ENCODE data around the gene SFXN4. TPM values are rescaled to one million over a fixed set of nuclear protein-coding genes. Genes with fewer than 3 reads are reported as not detected.

The SFXN4 gene
- total RNA-seq, 1 donor from 2014 or later: 13.2 TPM

- peaks cover 54% of the 10 kb centered on the region for H3K79me2 ChIP-seq (ENCODE audit: low read depth)
- H3K4me3 ChIP-seq: no peak overlapping the region
- Mint-ChIP-seq H3K9me3 (no peaks in the 10 kb centered on the region), H3K4me1 (peaks cover 25% of the 10 kb centered on the region), H3K4me3 (no peak overlapping the region), H3K27ac (no peak overlapping the region), H3K27me3 (ENCODE audit: insufficient read depth, low read depth) (peaks cover 2% of the 10 kb centered on the region), H3K36me3 (peaks cover 27% of the 10 kb centered on the region)
- H3F3A ChIP-seq (ENCODE audit: low read depth): peaks cover 16% of the 10 kb centered on the region
- no peak overlapping the region for H3K9ac ChIP-seq
- H3K9me3 ChIP-seq (ENCODE audit: low read depth): no peaks in the 10 kb centered on the region
- no peak for TF ChIP-seq EZH2phosphoT487 (IDR thresholded peaks at IDR 0.05)
- no peak overlapping the region for H3K4me2 ChIP-seq
- no peaks in the 10 kb centered on the region for H3K27me3 ChIP-seq
- DNase-seq (ENCODE audit: low spot score): no peak
- H2AFZ ChIP-seq (replicated peaks): no peak overlapping the region
- H3K27ac ChIP-seq: no peak overlapping the region
- peaks cover 3% of the 10 kb centered on the region for H3K36me3 ChIP-seq
- H3K4me1 ChIP-seq: peaks cover 12% of the 10 kb centered on the region
- peaks cover 20% of the 10 kb centered on the region for H4K20me1 ChIP-seq (ENCODE audit: low read depth)
Observed at GRCh38 chr10:119174109-119174508, 8.6 kb upstream of the SFXN4 start.

DNA sequence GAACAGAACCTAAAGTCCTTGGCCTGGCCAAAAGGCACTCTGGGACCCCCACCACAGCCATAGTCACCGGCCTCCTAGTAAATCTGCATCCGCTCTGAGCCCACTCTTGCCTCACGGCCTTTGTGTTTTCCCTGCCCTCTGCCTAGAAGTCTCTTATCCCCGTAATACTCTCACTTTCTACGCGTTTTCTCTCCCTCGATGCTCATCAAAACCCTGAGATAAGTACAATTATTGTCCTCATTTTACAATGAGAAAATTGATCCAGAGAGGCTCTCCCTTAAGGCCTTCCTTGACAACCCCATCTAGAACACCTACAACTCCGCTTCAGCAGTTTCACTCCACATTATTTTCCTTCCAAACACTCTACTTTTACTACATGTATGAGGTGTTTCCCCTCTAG, 1.5 kb upstream of the SFXN4 start:
- peaks cover 2% of the 10 kb centered on the region for H3K27me3 Mint-ChIP-seq (ENCODE audit: insufficient read depth, low read depth)
- peaks cover 19% of the 10 kb centered on the region for H3K4me1 ChIP-seq
- no peaks in the 10 kb centered on the region for H3K9me3 Mint-ChIP-seq
- no peak for TF ChIP-seq CTCF (IDR thresholded peaks at IDR 0.05)
- no peak for TF ChIP-seq EZH2 (IDR thresholded peaks at IDR 0.05)
- no peak for TF ChIP-seq EZH2phosphoT487 (IDR thresholded peaks at IDR 0.05)
- H3K27me3 ChIP-seq: no peaks in the 10 kb centered on the region
- H3F3A ChIP-seq (ENCODE audit: low read depth): peaks cover 45% of the 10 kb centered on the region
- H3K36me3 ChIP-seq: peaks cover 7% of the 10 kb centered on the region
- no peak overlapping the region for H2AFZ ChIP-seq (replicated peaks)
- H3K79me2 ChIP-seq (ENCODE audit: low read depth): no peaks in the 10 kb centered on the region
- peak overlapping the region; percentile 72 for H3K4me3 ChIP-seq
- no peak overlapping the region for H3K9ac ChIP-seq
- no peak overlapping the region for H3K4me2 ChIP-seq
- H3K27ac Mint-ChIP-seq: peak overlapping the region; percentile 44
- H3K4me3 Mint-ChIP-seq: peak overlapping the region; percentile 91
- H3K9me3 ChIP-seq (ENCODE audit: low read depth): no peaks in the 10 kb centered on the region
- peaks cover 19% of the 10 kb centered on the region for H3K4me1 Mint-ChIP-seq
- no peak for DNase-seq (ENCODE audit: low spot score)
- peaks cover 8% of the 10 kb centered on the region for H4K20me1 ChIP-seq (ENCODE audit: low read depth)
- peaks cover 18% of the 10 kb centered on the region for H3K36me3 Mint-ChIP-seq
- peak overlapping the region; percentile 73 for H3K27ac ChIP-seq

DNA sequence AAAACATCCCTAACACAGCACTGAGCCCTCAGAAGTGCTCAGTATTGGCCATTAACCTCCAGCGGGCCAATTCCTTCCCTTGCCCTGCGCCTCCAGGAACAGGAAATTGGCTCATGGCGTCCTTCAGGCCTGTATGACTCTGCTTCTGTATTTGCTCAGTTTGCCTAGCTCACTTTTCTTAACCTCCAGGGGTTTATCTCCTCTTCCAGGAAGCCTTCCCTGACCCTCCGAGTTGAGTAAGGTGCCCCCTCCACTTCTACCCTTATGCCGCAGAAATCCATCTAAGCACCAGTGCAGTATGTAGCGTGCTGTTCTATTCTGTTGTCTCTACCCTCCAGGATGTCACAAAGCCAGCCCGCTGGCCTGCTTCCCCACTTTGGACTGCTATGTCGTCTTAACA, 1.1 kb upstream of the SFXN4 start:
- Histone ChIP-seq H3K4me3 (peak overlapping the region; percentile 72), H3F3A (ENCODE audit: low read depth) (peaks cover 45% of the 10 kb centered on the region), H3K27me3 (no peaks in the 10 kb centered on the region), H3K27ac (no peak overlapping the region), H3K4me1 (peaks cover 19% of the 10 kb centered on the region), H3K79me2 (ENCODE audit: low read depth) (no peaks in the 10 kb centered on the region), H3K4me2 (peak overlapping the region; percentile 74), H3K36me3 (peaks cover 4% of the 10 kb centered on the region), H3K9ac (no peak overlapping the region), H2AFZ (replicated peaks) (no peak overlapping the region), H4K20me1 (ENCODE audit: low read depth) (peaks cover 8% of the 10 kb centered on the region), H3K9me3 (ENCODE audit: low read depth) (no peaks in the 10 kb centered on the region)
- peaks cover 19% of the 10 kb centered on the region for H3K4me1 Mint-ChIP-seq
- H3K9me3 Mint-ChIP-seq: no peaks in the 10 kb centered on the region
- H3K27ac Mint-ChIP-seq: peak overlapping the region; percentile 44
- H3K27me3 Mint-ChIP-seq (ENCODE audit: insufficient read depth, low read depth): peaks cover 2% of the 10 kb centered on the region
- H3K4me3 Mint-ChIP-seq: peak overlapping the region; percentile 91
- no peak for TF ChIP-seq EZH2 (IDR thresholded peaks at IDR 0.05)
- no peak for TF ChIP-seq CTCF (IDR thresholded peaks at IDR 0.05)
- no peak for TF ChIP-seq EZH2phosphoT487 (IDR thresholded peaks at IDR 0.05)
- DNase-seq (ENCODE audit: low spot score): no peak
- peaks cover 18% of the 10 kb centered on the region for H3K36me3 Mint-ChIP-seq

DNA sequence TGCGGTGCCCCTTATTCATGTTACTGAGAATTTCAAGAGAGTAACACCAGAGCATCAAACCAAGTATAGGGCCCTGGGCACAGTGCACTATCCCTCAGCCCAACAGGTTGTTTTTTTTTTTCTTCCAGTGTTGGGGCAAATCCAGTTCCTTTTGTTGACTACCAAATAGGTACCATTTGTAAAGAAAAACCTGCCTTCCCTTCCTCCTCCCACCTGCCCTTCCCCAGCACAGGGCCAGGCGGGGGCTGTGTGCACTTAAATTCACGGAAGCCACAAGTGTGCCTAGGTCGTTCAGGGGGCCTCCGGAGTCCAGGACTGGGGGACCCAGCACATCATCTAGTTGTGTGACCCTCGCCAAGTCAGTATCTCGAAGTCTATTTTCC, 595 bp upstream of the SFXN4 start:
- no peaks in the 10 kb centered on the region for H3K9me3 ChIP-seq (ENCODE audit: low read depth)
- H3K4me3 ChIP-seq: peak overlapping the region; percentile 72
- peak overlapping the region; percentile 74 for H3K4me2 ChIP-seq
- peak overlapping the region; percentile 91 for H3K4me3 Mint-ChIP-seq
- H3K27ac Mint-ChIP-seq: no peak overlapping the region
- no peak for DNase-seq (ENCODE audit: low spot score)
- H3K9ac ChIP-seq: no peak overlapping the region
- H3K36me3 ChIP-seq: peaks cover 4% of the 10 kb centered on the region
- no peaks in the 10 kb centered on the region for H3K27me3 ChIP-seq
- no peaks in the 10 kb centered on the region for H3K9me3 Mint-ChIP-seq
- peaks cover 15% of the 10 kb centered on the region for H3K36me3 Mint-ChIP-seq
- H3K4me1 ChIP-seq: peaks cover 19% of the 10 kb centered on the region
- peaks cover 45% of the 10 kb centered on the region for H3F3A ChIP-seq (ENCODE audit: low read depth)
- no peaks in the 10 kb centered on the region for H3K79me2 ChIP-seq (ENCODE audit: low read depth)
- peak overlapping the region; percentile 90 for H2AFZ ChIP-seq (replicated peaks)
- no peak overlapping the region for H3K27ac ChIP-seq
- TF ChIP-seq CTCF (IDR thresholded peaks at IDR 0.05) (no peak), EZH2 (IDR thresholded peaks at IDR 0.05) (no peak), EZH2phosphoT487 (IDR thresholded peaks at IDR 0.05) (no peak)
- peaks cover 19% of the 10 kb centered on the region for H3K4me1 Mint-ChIP-seq
- H4K20me1 ChIP-seq (ENCODE audit: low read depth): peaks cover 8% of the 10 kb centered on the region
- peaks cover 2% of the 10 kb centered on the region for H3K27me3 Mint-ChIP-seq (ENCODE audit: insufficient read depth, low read depth)
